ENCODE measurements around the gene SBNO2.

The SBNO2 gene

DNA sequence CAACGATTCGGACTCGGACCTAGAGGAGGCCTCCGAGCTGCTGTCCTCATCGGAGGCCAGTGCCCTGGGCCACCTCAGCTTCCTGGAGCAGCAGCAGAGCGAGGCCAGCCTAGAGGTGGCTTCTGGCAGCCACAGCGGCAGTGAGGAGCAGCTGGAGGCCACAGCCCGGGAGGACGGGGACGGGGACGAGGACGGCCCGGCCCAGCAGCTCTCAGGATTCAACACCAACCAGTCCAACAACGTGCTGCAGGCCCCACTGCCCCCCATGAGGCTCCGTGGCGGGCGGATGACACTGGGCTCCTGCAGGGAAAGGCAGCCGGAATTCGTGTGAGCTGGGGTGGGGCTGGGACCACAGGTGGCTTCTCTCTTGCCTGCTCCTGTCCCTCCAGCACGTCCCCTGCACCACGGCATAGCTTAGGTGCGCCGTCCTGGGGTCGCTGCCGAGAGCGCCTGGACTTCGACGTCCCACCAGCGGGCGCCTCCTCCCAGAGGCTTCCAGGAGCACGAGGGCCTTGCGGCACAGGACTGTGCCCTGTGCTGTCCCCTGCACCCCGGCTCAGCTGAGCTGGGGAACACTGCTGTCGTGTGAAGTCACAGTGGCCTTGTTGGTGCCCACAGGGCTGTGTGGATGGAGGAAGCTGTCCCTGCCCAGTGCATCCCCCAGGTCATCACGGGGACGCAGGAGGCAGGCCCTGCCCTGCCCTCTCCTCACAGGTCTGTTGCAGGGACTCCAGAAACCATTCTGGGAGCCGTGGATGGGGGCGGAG, 88.2 kb downstream of the SBNO2 start:
- Histone ChIP-seq H3K36me3 (ENCODE audit: control insufficient read depth in 2 of 2, insufficient read depth in 2 of 2, low read length in 2 of 2) (peaks cover 24 to 34% of the 10 kb centered on the region in 2 donors), H3K4me1 (ENCODE audit: control insufficient read depth in 2 of 2, insufficient read depth in 2 of 2, low read length in 2 of 2) (peaks cover 22% of the 10 kb centered on the region in 2 donors), H3K27ac (ENCODE audit: low read depth in 2 of 2, low read length in 2 of 2) (no peak overlapping the region), H3K9ac (ENCODE audit: low read depth in 1 of 2, low read length in 2 of 2) (no peak overlapping the region), H3K27me3 (ENCODE audit: control insufficient read depth in 2 of 2, insufficient read depth in 2 of 2, low read length in 2 of 2) (peaks cover 0 to 2% of the 10 kb centered on the region in 2 donors), H3K4me3 (ENCODE audit: low read length in 2 of 2) (no peak overlapping the region), H3K9me3 (ENCODE audit: control insufficient read depth in 2 of 2, low read length in 2 of 2) (no peaks in the 10 kb centered on the region)

DNA sequence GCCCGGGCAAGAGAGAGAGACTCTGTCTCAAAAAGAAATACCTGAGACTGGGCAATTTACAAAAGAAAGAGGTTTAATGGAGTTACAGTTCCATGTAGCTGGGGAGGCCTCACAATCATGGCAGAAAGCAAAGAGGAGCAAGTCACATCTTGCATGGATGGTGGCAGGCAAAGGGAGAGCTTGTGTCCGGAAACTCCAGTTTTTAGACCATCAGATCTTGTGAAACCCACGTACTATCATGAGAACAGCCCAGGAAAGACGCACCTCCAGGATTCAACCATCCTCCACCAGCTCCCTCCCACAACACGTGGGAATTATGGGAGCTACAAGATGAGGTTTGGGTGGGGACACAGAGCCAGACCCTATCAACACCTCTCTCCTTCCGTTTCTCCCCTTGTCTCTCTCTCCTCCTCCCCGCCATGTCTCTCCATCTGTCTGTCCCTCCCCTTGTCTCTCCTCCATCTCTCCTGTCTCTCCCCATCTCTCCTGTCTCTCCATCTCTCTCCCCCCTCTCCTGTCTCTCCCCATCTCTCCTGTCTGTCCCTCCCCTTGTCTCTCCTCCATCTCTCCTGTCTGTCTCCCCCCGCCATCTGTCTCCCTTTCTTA, 88.9 kb downstream of the SBNO2 start:
- no peak overlapping the region for H3K27ac ChIP-seq (ENCODE audit: low read depth in 2 of 2, low read length in 2 of 2)
- no peak overlapping the region for H3K4me3 ChIP-seq (ENCODE audit: low read length in 2 of 2)
- peaks cover 22% of the 10 kb centered on the region in 2 donors for H3K4me1 ChIP-seq (ENCODE audit: control insufficient read depth in 2 of 2, insufficient read depth in 2 of 2, low read length in 2 of 2)
- peaks cover 26 to 31% of the 10 kb centered on the region in 2 donors for H3K36me3 ChIP-seq (ENCODE audit: control insufficient read depth in 2 of 2, insufficient read depth in 2 of 2, low read length in 2 of 2)
- H3K9ac ChIP-seq (ENCODE audit: low read depth in 1 of 2, low read length in 2 of 2): no peak overlapping the region
- H3K27me3 ChIP-seq (ENCODE audit: control insufficient read depth in 2 of 2, insufficient read depth in 2 of 2, low read length in 2 of 2): peaks cover 0 to 2% of the 10 kb centered on the region in 2 donors
- no peaks in the 10 kb centered on the region for H3K9me3 ChIP-seq (ENCODE audit: control insufficient read depth in 2 of 2, low read length in 2 of 2)

DNA sequence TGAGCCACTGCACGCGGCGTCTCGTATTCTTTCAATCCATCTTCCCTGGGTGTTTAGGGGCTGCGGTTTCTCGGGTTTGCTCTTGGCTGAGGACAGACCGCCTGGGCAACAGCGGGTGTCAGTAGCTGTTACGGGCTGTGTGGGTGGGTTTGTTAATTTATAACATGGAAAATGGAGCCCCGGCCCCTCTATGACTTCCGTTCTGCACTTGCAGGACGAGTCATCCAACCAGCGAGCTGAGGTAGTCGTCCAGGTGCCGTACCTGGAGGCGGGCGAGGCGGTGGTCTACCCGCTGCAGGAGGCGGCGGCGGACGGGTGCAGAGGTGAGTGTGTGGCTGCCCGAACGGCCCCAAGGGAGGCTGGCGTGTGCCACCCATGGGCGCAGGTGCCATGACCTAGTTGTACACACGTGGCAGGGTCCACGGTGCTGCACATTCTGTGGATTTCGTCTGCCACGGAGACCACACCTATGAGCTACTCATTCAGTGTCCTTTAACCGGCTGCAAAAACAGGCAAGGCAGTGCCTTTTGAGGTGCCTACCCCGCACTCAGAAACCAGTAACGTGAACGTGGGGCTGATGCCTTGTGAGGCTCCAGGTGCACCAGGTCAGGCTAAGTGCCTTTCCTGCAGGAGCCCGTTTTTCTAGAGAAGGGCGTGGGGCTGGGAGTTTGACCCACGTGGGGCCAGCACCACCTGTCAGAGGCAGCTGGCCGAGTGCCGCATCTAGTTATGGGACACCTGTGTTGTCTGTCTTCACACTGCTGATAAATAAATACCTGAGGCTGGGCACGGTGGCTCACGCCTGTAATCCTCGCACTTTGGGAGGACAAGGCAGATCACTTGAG, 89.8 kb downstream of the SBNO2 start:
- Histone ChIP-seq H3K36me3 (ENCODE audit: control insufficient read depth in 2 of 2, insufficient read depth in 2 of 2, low read length in 2 of 2) (peaks cover 22 to 33% of the 10 kb centered on the region in 2 donors), H3K4me1 (ENCODE audit: control insufficient read depth in 2 of 2, insufficient read depth in 2 of 2, low read length in 2 of 2) (peaks cover 20 to 22% of the 10 kb centered on the region in 2 donors), H3K27ac (ENCODE audit: low read depth in 2 of 2, low read length in 2 of 2) (no peak overlapping the region), H3K4me3 (ENCODE audit: low read length in 2 of 2) (no peak overlapping the region), H3K9me3 (ENCODE audit: control insufficient read depth in 2 of 2, low read length in 2 of 2) (no peaks in the 10 kb centered on the region), H3K27me3 (ENCODE audit: control insufficient read depth in 2 of 2, insufficient read depth in 2 of 2, low read length in 2 of 2) (peaks cover 0 to 2% of the 10 kb centered on the region in 2 donors), H3K9ac (ENCODE audit: low read depth in 1 of 2, low read length in 2 of 2) (no peak overlapping the region)

DNA sequence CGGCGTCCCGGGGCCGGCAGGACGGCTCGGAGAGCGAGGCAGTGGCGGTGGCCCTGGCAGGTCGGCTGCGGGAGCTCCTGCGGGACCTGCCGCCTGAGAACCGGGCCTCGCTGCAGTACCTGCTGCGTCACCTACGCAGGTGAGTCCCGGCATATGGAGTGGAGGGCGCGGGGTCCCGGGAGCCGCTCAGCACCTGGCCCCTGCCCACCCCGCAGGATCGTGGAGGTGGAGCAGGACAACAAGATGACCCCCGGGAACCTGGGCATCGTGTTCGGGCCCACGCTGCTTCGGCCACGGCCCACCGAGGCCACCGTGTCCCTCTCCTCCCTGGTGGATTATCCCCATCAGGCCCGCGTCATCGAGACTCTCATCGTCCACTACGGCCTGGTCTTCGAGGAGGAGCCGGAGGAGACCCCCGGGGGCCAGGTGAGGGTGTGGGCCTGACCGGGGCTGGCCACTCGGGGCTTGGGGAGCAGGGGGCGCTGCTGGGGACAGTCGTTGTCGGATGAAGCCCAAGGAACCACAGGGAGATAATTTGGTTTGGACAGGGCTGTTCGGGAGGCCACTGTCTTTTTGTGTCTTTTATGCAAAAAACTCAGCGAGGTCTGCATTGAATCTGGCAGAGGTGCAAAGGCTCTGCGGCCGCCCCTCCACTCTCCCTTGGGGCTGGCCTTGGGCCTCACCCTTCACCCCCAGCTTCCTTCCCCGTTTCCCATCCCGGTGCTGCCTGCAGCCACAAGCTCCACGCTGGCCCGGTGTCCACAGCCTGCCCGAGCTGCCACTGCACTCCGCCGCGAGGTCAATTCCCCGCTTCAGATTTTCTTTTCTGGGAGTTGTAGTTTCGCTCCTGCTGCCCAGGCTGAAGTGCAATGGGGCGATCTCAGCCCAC, 90.9 kb downstream of the SBNO2 start:
- H3K27ac ChIP-seq (ENCODE audit: low read depth in 2 of 2, low read length in 2 of 2): peak overlapping the region; percentile 88 to 92
- H3K9ac ChIP-seq (ENCODE audit: low read depth in 1 of 2, low read length in 2 of 2): peak overlapping the region; percentile 47 to 75
- peaks cover 14 to 19% of the 10 kb centered on the region in 2 donors for H3K4me1 ChIP-seq (ENCODE audit: control insufficient read depth in 2 of 2, insufficient read depth in 2 of 2, low read length in 2 of 2)
- H3K9me3 ChIP-seq (ENCODE audit: control insufficient read depth in 2 of 2, low read length in 2 of 2): no peaks in the 10 kb centered on the region
- peak overlapping the region; percentile 52 to 62 for H3K4me3 ChIP-seq (ENCODE audit: low read length in 2 of 2)
- peaks cover 22 to 31% of the 10 kb centered on the region in 2 donors for H3K36me3 ChIP-seq (ENCODE audit: control insufficient read depth in 2 of 2, insufficient read depth in 2 of 2, low read length in 2 of 2)
- peaks cover 0 to 2% of the 10 kb centered on the region in 2 donors for H3K27me3 ChIP-seq (ENCODE audit: control insufficient read depth in 2 of 2, insufficient read depth in 2 of 2, low read length in 2 of 2)

DNA sequence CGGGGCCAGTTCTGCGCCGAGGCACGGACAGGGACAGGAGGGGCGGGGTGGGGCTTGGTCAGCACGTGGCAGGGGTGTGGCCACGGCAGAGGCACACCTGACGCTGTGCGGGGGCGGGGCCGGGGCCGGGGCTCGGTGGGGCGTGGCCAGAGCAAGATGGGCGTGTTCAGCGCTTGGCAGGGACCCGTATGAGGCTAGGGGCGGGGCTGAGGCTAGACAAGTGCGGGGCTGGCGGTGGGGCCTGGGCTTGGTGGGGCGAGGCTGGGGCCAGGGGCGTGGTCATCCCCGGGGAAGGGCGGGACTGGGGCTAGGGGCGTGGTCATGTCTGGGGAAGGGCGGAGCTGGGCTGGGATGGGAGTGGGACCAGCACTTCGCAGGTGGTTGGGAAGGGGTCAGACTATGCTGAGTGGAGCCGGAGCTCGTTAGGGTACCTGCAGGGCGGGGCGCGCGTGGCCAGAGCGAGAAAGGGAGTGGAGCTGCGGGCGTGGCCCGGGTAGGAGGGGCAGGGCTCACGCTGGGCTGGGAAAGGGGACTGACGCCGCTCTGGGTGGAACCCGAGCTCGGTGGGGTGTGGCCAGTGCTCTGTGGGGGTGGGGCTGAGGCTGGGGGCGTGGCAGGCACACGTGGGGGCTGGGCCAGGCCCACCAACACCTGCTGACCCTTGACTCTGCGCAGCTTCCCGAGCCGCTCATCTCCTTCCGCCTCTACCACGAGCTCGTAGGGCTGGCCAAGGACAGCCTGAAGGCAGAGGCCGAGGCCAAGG, 91.7 kb downstream of the SBNO2 start:
- Histone ChIP-seq H3K27me3 (ENCODE audit: control insufficient read depth in 2 of 2, insufficient read depth in 2 of 2, low read length in 2 of 2) (peaks cover 0 to 2% of the 10 kb centered on the region in 2 donors), H3K36me3 (ENCODE audit: control insufficient read depth in 2 of 2, insufficient read depth in 2 of 2, low read length in 2 of 2) (peaks cover 22 to 23% of the 10 kb centered on the region in 2 donors), H3K9ac (ENCODE audit: low read depth in 1 of 2, low read length in 2 of 2) (peak overlapping the region; percentile 47 to 75), H3K27ac (ENCODE audit: low read depth in 2 of 2, low read length in 2 of 2) (peak overlapping the region; percentile 88 to 92), H3K4me3 (ENCODE audit: low read length in 2 of 2) (peak overlapping the region; percentile 52 to 62), H3K9me3 (ENCODE audit: control insufficient read depth in 2 of 2, low read length in 2 of 2) (no peaks in the 10 kb centered on the region), H3K4me1 (ENCODE audit: control insufficient read depth in 2 of 2, insufficient read depth in 2 of 2, low read length in 2 of 2) (peaks cover 17 to 22% of the 10 kb centered on the region in 2 donors)

DNA sequence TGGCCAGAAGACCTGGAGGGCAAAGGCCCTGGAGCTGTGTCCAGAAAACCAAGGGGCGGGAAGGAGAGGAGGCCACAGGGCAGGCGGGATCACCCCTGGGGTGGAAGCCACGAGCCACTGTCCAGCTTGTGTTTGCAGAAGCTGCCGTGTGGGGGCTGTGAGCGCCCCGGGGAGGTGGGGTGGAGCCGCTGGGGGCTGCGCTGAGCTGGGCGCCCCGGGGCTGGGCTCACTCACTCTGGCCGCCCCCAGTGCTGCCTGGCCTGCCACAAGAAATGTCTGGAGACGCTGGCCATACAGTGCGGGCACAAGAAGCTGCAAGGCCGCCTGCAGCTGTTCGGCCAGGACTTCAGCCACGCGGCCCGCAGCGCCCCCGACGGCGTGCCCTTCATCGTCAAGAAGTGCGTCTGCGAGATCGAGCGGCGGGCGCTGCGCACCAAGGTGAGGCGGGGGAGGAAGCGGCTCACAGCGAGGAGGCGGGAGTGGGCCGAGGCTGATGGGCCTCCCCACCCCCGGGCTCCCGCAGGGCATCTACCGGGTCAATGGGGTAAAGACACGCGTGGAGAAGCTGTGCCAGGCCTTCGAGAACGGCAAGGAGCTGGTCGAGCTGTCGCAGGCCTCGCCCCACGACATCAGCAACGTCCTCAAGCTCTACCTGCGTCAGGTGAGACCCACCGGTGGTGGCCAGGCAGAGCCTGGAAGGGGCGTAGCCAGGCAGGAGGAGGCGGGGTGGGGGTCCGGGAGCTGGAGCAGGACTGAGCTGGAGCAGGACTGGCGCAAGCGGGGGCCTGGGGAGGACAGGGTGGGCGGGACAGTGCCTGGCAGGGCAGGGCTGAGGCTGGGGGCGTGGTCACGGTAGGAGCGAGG, 92.5 kb downstream of the SBNO2 start:
- H3K27me3 ChIP-seq (ENCODE audit: control insufficient read depth in 2 of 2, insufficient read depth in 2 of 2, low read length in 2 of 2): peaks cover 0 to 2% of the 10 kb centered on the region in 2 donors
- H3K27ac ChIP-seq (ENCODE audit: low read depth in 2 of 2, low read length in 2 of 2): peak overlapping the region; percentile 67
- H3K4me3 ChIP-seq (ENCODE audit: low read length in 2 of 2): peak overlapping the region; percentile 27 to 48
- peaks cover 20 to 26% of the 10 kb centered on the region in 2 donors for H3K4me1 ChIP-seq (ENCODE audit: control insufficient read depth in 2 of 2, insufficient read depth in 2 of 2, low read length in 2 of 2)
- peak overlapping the region in 1 of 2 donors; percentile 43 for H3K9ac ChIP-seq (ENCODE audit: low read depth in 1 of 2, low read length in 2 of 2)
- H3K36me3 ChIP-seq (ENCODE audit: control insufficient read depth in 2 of 2, insufficient read depth in 2 of 2, low read length in 2 of 2): peaks cover 17 to 22% of the 10 kb centered on the region in 2 donors
- no peaks in the 10 kb centered on the region for H3K9me3 ChIP-seq (ENCODE audit: control insufficient read depth in 2 of 2, low read length in 2 of 2)

DNA sequence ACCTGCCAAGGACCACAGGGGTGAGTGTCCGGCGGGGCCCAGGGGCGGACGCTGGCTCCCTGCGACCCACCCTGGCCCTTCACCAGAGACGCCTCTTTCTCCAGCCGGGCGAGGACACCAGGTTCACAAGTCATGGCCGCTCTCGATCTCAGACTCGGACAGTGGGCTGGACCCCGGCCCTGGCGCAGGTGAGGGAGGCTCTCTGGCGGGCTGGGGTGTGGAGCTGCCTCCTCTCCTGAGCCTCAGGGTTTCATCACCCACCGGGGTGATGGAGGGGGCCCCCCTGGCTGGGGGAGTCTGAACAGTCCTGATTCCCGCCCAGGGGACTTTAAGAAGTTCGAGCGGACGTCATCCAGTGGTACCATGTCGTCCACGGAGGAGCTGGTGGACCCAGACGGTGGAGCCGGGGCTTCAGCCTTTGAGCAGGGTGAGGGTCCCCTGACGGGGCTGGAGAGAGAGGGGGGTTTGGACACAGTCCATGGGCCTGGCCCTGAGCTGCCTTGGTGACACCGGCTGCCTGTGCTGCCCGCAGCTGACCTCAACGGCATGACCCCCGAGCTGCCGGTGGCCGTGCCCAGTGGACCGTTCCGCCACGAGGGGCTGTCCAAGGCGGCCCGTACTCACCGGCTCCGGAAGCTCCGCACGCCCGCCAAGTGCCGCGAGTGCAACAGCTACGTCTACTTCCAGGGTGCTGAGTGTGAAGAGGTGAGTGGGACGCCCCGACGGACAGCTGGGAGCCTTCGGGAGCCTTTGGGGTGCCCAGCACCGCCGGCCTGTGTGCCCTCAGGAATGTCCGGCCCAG, 93.5 kb downstream of the SBNO2 start:
- Histone ChIP-seq H3K4me1 (ENCODE audit: control insufficient read depth in 2 of 2, insufficient read depth in 2 of 2, low read length in 2 of 2) (peaks cover 26 to 33% of the 10 kb centered on the region in 2 donors), H3K27ac (ENCODE audit: low read depth in 2 of 2, low read length in 2 of 2) (no peak overlapping the region), H3K9ac (ENCODE audit: low read depth in 1 of 2, low read length in 2 of 2) (no peak overlapping the region), H3K9me3 (ENCODE audit: control insufficient read depth in 2 of 2, low read length in 2 of 2) (no peaks in the 10 kb centered on the region), H3K36me3 (ENCODE audit: control insufficient read depth in 2 of 2, insufficient read depth in 2 of 2, low read length in 2 of 2) (peaks cover 14 to 16% of the 10 kb centered on the region in 2 donors), H3K27me3 (ENCODE audit: control insufficient read depth in 2 of 2, insufficient read depth in 2 of 2, low read length in 2 of 2) (peaks cover 0 to 2% of the 10 kb centered on the region in 2 donors), H3K4me3 (ENCODE audit: low read length in 2 of 2) (no peak overlapping the region)

DNA sequence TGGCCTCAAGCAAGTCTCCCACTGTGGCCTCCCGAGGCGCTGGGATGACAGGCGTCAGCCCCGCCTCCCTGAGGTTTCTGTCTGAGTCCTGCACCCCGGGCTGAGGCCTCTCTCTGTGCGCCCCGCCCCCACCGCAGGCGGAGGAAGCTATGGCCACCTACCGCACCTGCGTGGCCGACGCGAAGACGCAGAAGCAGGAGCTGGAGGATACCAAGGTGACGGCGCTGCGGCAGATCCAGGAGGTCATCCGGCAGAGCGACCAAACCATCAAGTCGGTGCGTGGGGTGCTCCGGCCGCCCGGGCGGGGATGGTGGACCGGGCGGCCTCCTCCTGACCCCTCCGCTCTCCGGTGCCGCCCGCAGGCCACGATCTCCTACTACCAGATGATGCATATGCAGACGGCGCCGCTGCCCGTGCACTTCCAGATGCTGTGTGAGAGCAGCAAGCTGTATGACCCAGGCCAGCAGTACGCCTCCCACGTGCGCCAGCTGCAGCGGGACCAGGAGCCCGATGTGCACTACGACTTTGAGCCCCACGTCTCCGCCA, 94.4 kb downstream of the SBNO2 start:
- Histone ChIP-seq H3K27ac (ENCODE audit: low read depth in 2 of 2, low read length in 2 of 2) (no peak overlapping the region), H3K9ac (ENCODE audit: low read depth in 1 of 2, low read length in 2 of 2) (no peak overlapping the region), H3K27me3 (ENCODE audit: control insufficient read depth in 2 of 2, insufficient read depth in 2 of 2, low read length in 2 of 2) (peaks cover 0 to 2% of the 10 kb centered on the region in 2 donors), H3K4me1 (ENCODE audit: control insufficient read depth in 2 of 2, insufficient read depth in 2 of 2, low read length in 2 of 2) (peaks cover 27 to 40% of the 10 kb centered on the region in 2 donors), H3K9me3 (ENCODE audit: control insufficient read depth in 2 of 2, low read length in 2 of 2) (no peaks in the 10 kb centered on the region), H3K4me3 (ENCODE audit: low read length in 2 of 2) (no peak overlapping the region), H3K36me3 (ENCODE audit: control insufficient read depth in 2 of 2, insufficient read depth in 2 of 2, low read length in 2 of 2) (peaks cover 8 to 11% of the 10 kb centered on the region in 2 donors)

Data from mucosa of rectum (tissue), 2 donors.